Measurements from ENCODE around the gene FANCB.

FANCB gene

GRCh38 chrX:14872851-14873675 is at the start of gene FANCB, which contains the start of gene MOSPD2:
Gene FANCB (minus strand): TSS chrX:14873069. CDS start chrX:14865510, 7,559 bp downstream.
Gene MOSPD2 (plus strand): TSS chrX:14873421. CDS start chrX:14873529, 108 bp downstream.
- peak within 1 kb of the TSS; percentile 78 for H3K4me3 ChIP-seq (ENCODE audit: low read depth, low read length)

- H3K4me3 ChIP-seq (ENCODE audit: low read depth, low read length): no peak overlapping the region
These were observed 49.6 kb upstream of the FANCB start for GRCh38 chrX:14922437-14922836.

GRCh38 chrX:14920196-14920595 is 47.3 kb upstream of the FANCB start:
- H3K4me3 ChIP-seq (ENCODE audit: low read depth, low read length): no peak overlapping the region

GRCh38 chrX:14919407-14919806 is 46.5 kb upstream of the FANCB start:
- H3K4me3 ChIP-seq (ENCODE audit: low read depth, low read length): no peak overlapping the region

GRCh38 chrX:14916017-14916674 is 43.3 kb upstream of the FANCB start:
- no peak overlapping the region for H3K4me3 ChIP-seq (ENCODE audit: low read depth, low read length)

- no peak overlapping the region for H3K4me3 ChIP-seq (ENCODE audit: low read depth, low read length)
These were observed 42.7 kb upstream of the FANCB start for GRCh38 chrX:14915596-14915995.

GRCh38 chrX:14913241-14913640 is 40.4 kb upstream of the FANCB start:
- H3K4me3 ChIP-seq (ENCODE audit: low read depth, low read length): no peak overlapping the region

- no peak overlapping the region for H3K4me3 ChIP-seq (ENCODE audit: low read depth, low read length)
These were observed 31.0 kb upstream of the FANCB start for GRCh38 chrX:14903891-14904290.

- H3K4me3 ChIP-seq (ENCODE audit: low read depth, low read length): no peak overlapping the region
These were observed 29.7 kb upstream of the FANCB start for GRCh38 chrX:14902537-14902936.

- no peak overlapping the region for H3K4me3 ChIP-seq (ENCODE audit: low read depth, low read length)
These were observed 26.7 kb upstream of the FANCB start for GRCh38 chrX:14899607-14900006.

GRCh38 chrX:14897042-14897441 is 24.2 kb upstream of the FANCB start:
- no peak overlapping the region for H3K4me3 ChIP-seq (ENCODE audit: low read depth, low read length)

GRCh38 chrX:14896273-14896672 is 23.4 kb upstream of the FANCB start:
- no peak overlapping the region for H3K4me3 ChIP-seq (ENCODE audit: low read depth, low read length)

GRCh38 chrX:14886252-14886651 is 13.4 kb upstream of the FANCB start:
- no peak overlapping the region for H3K4me3 ChIP-seq (ENCODE audit: low read depth, low read length)

GRCh38 chrX:14884714-14885113 is 11.8 kb upstream of the FANCB start:
- H3K4me3 ChIP-seq (ENCODE audit: low read depth, low read length): no peak overlapping the region

- no peak overlapping the region for H3K4me3 ChIP-seq (ENCODE audit: low read depth, low read length)
These were observed 11.0 kb upstream of the FANCB start for GRCh38 chrX:14883826-14884225.

GRCh38 chrX:14875624-14876023 is 2.8 kb upstream of the FANCB start:
- no peak overlapping the region for H3K4me3 ChIP-seq (ENCODE audit: low read depth, low read length)

GRCh38 chrX:14873676-14874049 is 794 bp upstream of the FANCB start:
- H3K4me3 ChIP-seq (ENCODE audit: low read depth, low read length): peak overlapping the region; percentile 78

GRCh38 chrX:14872355-14872754 is 514 bp downstream of the FANCB start:
- peak overlapping the region; percentile 51 for H3K4me3 ChIP-seq (ENCODE audit: low read depth, low read length)

GRCh38 chrX:14871767-14872166 is 1.1 kb downstream of the FANCB start:
- peak overlapping the region; percentile 13 for H3K4me3 ChIP-seq (ENCODE audit: low read depth, low read length)

- no peak overlapping the region for H3K4me3 ChIP-seq (ENCODE audit: low read depth, low read length)
These were observed 7.7 kb downstream of the FANCB start for GRCh38 chrX:14865201-14865600.

GRCh38 chrX:14864631-14865030 is 8.2 kb downstream of the FANCB start:
- H3K4me3 ChIP-seq (ENCODE audit: low read depth, low read length): no peak overlapping the region

- no peak overlapping the region for H3K4me3 ChIP-seq (ENCODE audit: low read depth, low read length)
These were observed 21.3 kb downstream of the FANCB start for GRCh38 chrX:14851526-14851925.

Data from iPS-11a (cell line).